Caco-2 (cell line): ENCODE results near the gene PDZK1IP1. TPM values are rescaled to one million over a fixed set of nuclear protein-coding genes. Genes with fewer than 3 reads are reported as not detected.

Experiments used
- BruUV-seq: library from RNA; stranded (reverse); fragments of 400-500 nt; replicated peaks from 2 replicates; lab custom pipeline; 2021; lab: Mats Ljungman, UMichigan
- CTCF ChIA-PET: fragments of 300-600 bp; sonication (Branson Sonifier 250); formaldehyde crosslinking; loops from one replicate; lab custom pipeline; 2022; ENCODE audit warnings: antibody characterized with exemption; lab: Charles Lee
- POLR2A ChIA-PET: fragments of 300-600 bp; sonication (Branson Sonifier 250); formaldehyde crosslinking; loops from one replicate; lab custom pipeline; 2022; ENCODE audit warnings: antibody characterized with exemption; lab: Charles Lee
- DNase-seq, 2 experiments: peaks; one replicate each; pipeline versions ENCODE4 v3.0.0 to v3.0.0-alpha.2; 2020 to 2022
- H3K27me3 ChIP-seq: replicated peaks from 2 replicates; pipeline ENCODE4 v1.6.0; 2011; ENCODE audit warnings: low read length; ENCODE audit not compliant: control insufficient read depth, insufficient read depth
- H3K36me3 ChIP-seq: 2 replicates; pipeline ENCODE4 v1.5.1; 2011; ENCODE audit warnings: low read length; ENCODE audit not compliant: control insufficient read depth, insufficient read depth
- H3K4me1 ChIP-seq: fragments of 250-450 bp; sonication (Bioruptor Pico); 2 replicates; pipeline ENCODE4 v1.5.1; 2020; ENCODE audit warnings: mild to moderate bottlenecking
- H3K4me3 ChIP-seq: 2 replicates; pipeline ENCODE4 v1.5.1; 2011; ENCODE audit warnings: low read depth, mild to moderate bottlenecking, control low read depth, low read length
- H3K9me3 ChIP-seq: fragments of 250-450 bp; sonication (Bioruptor Pico); 2 replicates; pipeline ENCODE4 v1.5.1; 2020; ENCODE audit warnings: mild to moderate bottlenecking, moderate library complexity
- H3K27ac Mint-ChIP-seq: one replicate; pipeline ENCODE4 v1.8.0; 2022; ENCODE audit warnings: mixed read lengths; ENCODE audit not compliant: unreplicated experiment
- H3K27me3 Mint-ChIP-seq: one replicate; pipeline ENCODE4 v1.8.0; 2022; ENCODE audit warnings: mixed read lengths; ENCODE audit not compliant: insufficient read depth, unreplicated experiment
- H3K36me3 Mint-ChIP-seq: one replicate; pipeline ENCODE4 v1.8.0; 2022; ENCODE audit warnings: mild to moderate bottlenecking, mixed read lengths; ENCODE audit not compliant: insufficient read depth, unreplicated experiment
- H3K4me1 Mint-ChIP-seq: one replicate; pipeline ENCODE4 v1.8.0; 2022; ENCODE audit warnings: low read depth, mixed read lengths; ENCODE audit not compliant: unreplicated experiment
- H3K4me3 Mint-ChIP-seq: one replicate; pipeline ENCODE4 v1.8.0; 2022; ENCODE audit warnings: mild to moderate bottlenecking, moderate library complexity, mixed read lengths; ENCODE audit not compliant: unreplicated experiment
- H3K9me3 Mint-ChIP-seq: one replicate; pipeline ENCODE4 v1.8.0; 2022; ENCODE audit warnings: mixed read lengths; ENCODE audit not compliant: unreplicated experiment
- CTCF ChIP-seq, 2 experiments: fragments of 200-600 bp in 1 of 2; IDR thresholded peaks; 1 replicate in 1 of 2; 2 replicates in 1 of 2; pipeline versions ENCODE4 v1.5.1 to v1.8.0; 2011 to 2022; ENCODE audit warnings: antibody characterized with exemption in 1 of 2, control low read depth in 1 of 2, inconsistent platforms in 1 of 2, low read depth in 1 of 2, low read length in 1 of 2, mild to moderate bottlenecking in 1 of 2, moderate library complexity in 1 of 2; ENCODE audit not compliant: insufficient read depth in 1 of 2, severe bottlenecking in 1 of 2, unreplicated experiment in 1 of 2
- intact Hi-C: fragments of 100-400 bp; cut with micrococcal nuclease; formaldehyde crosslinking; loops from one replicate; pipeline ENCODE4 v1.10.0; 2022; ENCODE audit not compliant: unreplicated experiment
- total RNA-seq: library from RNA; stranded (reverse); gene quantifications from 2 replicates; pipeline ENCODE4 v1.2.3, GENCODE V29; 2022

The PDZK1IP1 gene
- total RNA-seq, 1 experiment from 2014 or later = 6.1 TPM

DNA sequence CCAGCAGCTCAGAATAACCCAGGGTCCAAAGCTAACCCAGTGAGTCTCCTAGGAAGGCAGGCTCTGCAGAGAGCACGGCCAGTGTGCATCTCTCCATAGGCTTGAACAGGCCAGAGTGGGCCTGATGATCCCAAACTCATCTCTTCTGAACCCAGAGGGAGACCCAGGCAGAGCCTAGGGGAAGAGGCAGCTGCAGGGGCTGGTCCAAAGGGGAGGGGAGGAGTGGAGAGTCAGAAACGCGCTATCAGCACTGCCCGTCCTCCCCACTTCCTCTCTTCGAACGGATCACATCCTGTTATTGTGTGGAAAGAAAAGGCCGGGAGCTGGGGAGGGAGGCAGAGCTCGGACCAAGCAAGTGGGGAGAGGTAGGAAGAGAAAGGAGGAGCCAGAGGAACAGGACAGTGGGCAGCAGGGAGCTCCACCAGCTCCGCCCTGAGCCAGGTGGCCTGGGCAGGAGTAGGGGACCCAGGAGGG lies 22.0 kb upstream of the PDZK1IP1 start:
- no peaks in the 10 kb centered on the region for H3K9me3 ChIP-seq
- Mint-ChIP-seq H3K36me3 (peaks cover 9% of the 10 kb centered on the region), H3K9me3 (no peaks in the 10 kb centered on the region), H3K27ac (no peak overlapping the region), H3K4me1 (peaks cover 20% of the 10 kb centered on the region), H3K4me3 (no peak overlapping the region), H3K27me3 (no peaks in the 10 kb centered on the region)
- no peak overlapping the region for H3K4me3 ChIP-seq
- intact Hi-C loops = no loop called here
- H3K27me3 ChIP-seq = no peaks in the 10 kb centered on the region
- ChIA-PET CTCF (interaction anchor here (1.2 kb wide), 1 partner anchor 33 kb away, joined by 3 read pairs; no protein-coding TSS in a partner anchor), POLR2A (no interaction called here)
- no peaks in the 10 kb centered on the region for H3K36me3 ChIP-seq
- no peak for DNase-seq
- BruUV-seq = no TSS peak
- H3K4me1 ChIP-seq = peaks cover 16% of the 10 kb centered on the region
- TF ChIP-seq CTCF (IDR thresholded peaks at IDR 0.05; ENCODE audit: insufficient read depth in 1 of 2, low read depth in 1 of 2, low read length in 1 of 2, severe bottlenecking in 1 of 2, unreplicated experiment in 1 of 2) = no peak

DNA sequence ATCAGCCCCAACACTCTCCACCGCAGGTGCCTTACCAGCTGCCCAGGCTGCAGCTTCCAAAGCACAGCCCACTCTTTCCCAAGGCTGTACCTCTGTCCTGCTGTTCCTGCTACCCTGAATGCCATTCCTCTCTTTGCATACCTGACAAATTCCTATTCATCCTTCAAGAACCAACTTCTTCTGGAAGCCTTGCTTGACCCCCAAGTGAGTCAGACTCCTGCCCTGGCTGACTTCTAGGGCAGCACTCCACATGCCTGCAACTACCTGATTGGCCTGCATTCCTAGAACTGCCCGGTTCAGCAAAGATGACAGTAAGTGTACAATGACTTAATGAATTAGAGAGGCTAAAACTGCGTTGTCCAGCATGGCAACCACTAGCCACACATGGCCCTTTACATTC lies 20.8 kb upstream of the PDZK1IP1 start:
- CTCF ChIA-PET = interaction anchor here (1.2 kb wide), 1 partner anchor 31 kb away, joined by 3 read pairs; no protein-coding TSS in a partner anchor
- POLR2A ChIA-PET = interaction anchor here (0.8 kb wide), 1 partner anchor 32 kb away, joined by 4 read pairs; no protein-coding TSS in a partner anchor
- Mint-ChIP-seq H3K27me3 (no peaks in the 10 kb centered on the region), H3K4me1 (peaks cover 8% of the 10 kb centered on the region), H3K36me3 (peaks cover 9% of the 10 kb centered on the region), H3K4me3 (no peak overlapping the region), H3K27ac (no peak overlapping the region), H3K9me3 (no peaks in the 10 kb centered on the region)
- H3K27me3 ChIP-seq = no peaks in the 10 kb centered on the region
- no peaks in the 10 kb centered on the region for H3K36me3 ChIP-seq
- H3K9me3 ChIP-seq = no peaks in the 10 kb centered on the region
- intact Hi-C loops = no loop called here
- peaks cover 4% of the 10 kb centered on the region for H3K4me1 ChIP-seq
- no peak overlapping the region for H3K4me3 ChIP-seq
- TF ChIP-seq CTCF (IDR thresholded peaks at IDR 0.05; ENCODE audit: insufficient read depth in 1 of 2, low read depth in 1 of 2, low read length in 1 of 2, severe bottlenecking in 1 of 2, unreplicated experiment in 1 of 2) = no peak
- BruUV-seq = no TSS peak
- no peak for DNase-seq

DNA sequence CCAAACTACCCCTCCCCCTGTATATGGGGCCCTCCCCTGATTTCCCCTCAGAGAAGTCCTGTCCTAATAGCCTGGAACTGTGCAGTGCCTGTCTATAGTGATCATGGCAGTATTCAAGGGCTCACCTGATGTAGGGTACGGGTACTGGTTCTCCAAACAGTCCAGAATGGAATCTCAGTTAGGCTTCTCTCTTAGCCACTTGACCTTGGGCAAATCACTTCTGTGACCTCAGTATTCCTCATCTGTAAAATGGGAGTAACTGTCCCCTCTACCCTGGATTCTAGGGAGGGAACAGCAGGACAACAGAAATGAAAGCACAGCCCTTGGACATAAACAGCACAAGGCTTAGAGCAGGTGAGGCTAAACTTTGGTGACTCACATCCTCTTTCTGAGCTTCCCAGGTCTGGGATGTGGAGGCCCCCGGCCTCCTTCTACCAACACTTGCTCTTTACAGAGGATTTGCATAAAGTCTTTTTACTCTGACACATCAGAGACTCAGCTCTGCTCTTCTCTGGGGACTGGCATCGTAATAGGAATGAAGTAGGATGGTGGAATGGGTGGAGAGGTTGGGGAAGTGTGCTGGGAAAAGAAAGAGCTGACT lies 20.0 kb upstream of the PDZK1IP1 start:
- Mint-ChIP-seq H3K27ac (no peak overlapping the region), H3K4me3 (no peak overlapping the region), H3K9me3 (no peaks in the 10 kb centered on the region), H3K27me3 (no peaks in the 10 kb centered on the region), H3K4me1 (peaks cover 6% of the 10 kb centered on the region), H3K36me3 (peaks cover 9% of the 10 kb centered on the region)
- Histone ChIP-seq H3K4me3 (no peak overlapping the region), H3K27me3 (no peaks in the 10 kb centered on the region), H3K4me1 (no peaks in the 10 kb centered on the region), H3K36me3 (no peaks in the 10 kb centered on the region), H3K9me3 (no peaks in the 10 kb centered on the region)
- intact Hi-C loops = no loop called here
- BruUV-seq = no TSS peak
- no peak for TF ChIP-seq CTCF (IDR thresholded peaks at IDR 0.05; ENCODE audit: insufficient read depth in 1 of 2, low read depth in 1 of 2, low read length in 1 of 2, severe bottlenecking in 1 of 2, unreplicated experiment in 1 of 2)
- DNase-seq = no peak
- ChIA-PET POLR2A (interaction anchor here (0.8 kb wide), 1 partner anchor 31 kb away, joined by 4 read pairs; no protein-coding TSS in a partner anchor), CTCF (no interaction called here)
